SU-DHL-6 (cell line): ENCODE measurements around the gene OR5B2.

ENCODE experiments used
- H2AFZ ChIP-seq: fragments of 200-600 bp; sonication (generic); 2 replicates; pipeline ENCODE4 v1.6.1; 2014; ENCODE audit warnings: low read depth, mild to moderate bottlenecking, moderate library complexity, mixed read lengths, antibody characterized with exemption, low read length; ENCODE audit not compliant: severe bottlenecking
- H3F3A ChIP-seq: fragments of 200-600 bp; shearing (Covaris generic); 2 replicates; pipeline ENCODE4 v1.6.0; 2016; ENCODE audit warnings: antibody characterized with exemption, mild to moderate bottlenecking; ENCODE audit not compliant: insufficient read depth
- H3K27ac ChIP-seq: fragments of 200-600 bp; sonication (generic); 2 replicates; pipeline ENCODE4 v1.5.1; 2016; ENCODE audit warnings: low read depth, mild to moderate bottlenecking, low read length, moderate library complexity, mixed read lengths
- H3K27me3 ChIP-seq: fragments of 200-600 bp; sonication (generic), shearing (Covaris generic); 2 replicates; pipeline ENCODE4 v1.6.0; 2014; ENCODE audit warnings: mild to moderate bottlenecking, low read length
- H3K36me3 ChIP-seq: fragments of 200-600 bp; sonication (generic); 2 replicates; pipeline ENCODE4 v1.6.1; 2014; ENCODE audit warnings: mild to moderate bottlenecking, low read length, mixed read lengths
- H3K4me2 ChIP-seq: fragments of 300-600, 200-600 bp; shearing (Covaris generic), sonication (generic); 2 replicates; pipeline ENCODE4 v1.6.0; 2014; ENCODE audit warnings: low read length, low read depth, mild to moderate bottlenecking; ENCODE audit not compliant: poor library complexity, severe bottlenecking
- H3K4me3 ChIP-seq: fragments of 200-600 bp; sonication (generic); 2 replicates; pipeline ENCODE4 v1.5.1; 2014; ENCODE audit warnings: antibody characterized with exemption, low read length, mild to moderate bottlenecking, mixed read lengths; ENCODE audit not compliant: insufficient read depth, poor library complexity, severe bottlenecking
- H3K79me2 ChIP-seq: fragments of 200-600 bp; sonication (generic); 2 replicates; pipeline ENCODE4 v1.6.1; 2014; ENCODE audit warnings: mild to moderate bottlenecking, low read length, moderate library complexity; ENCODE audit not compliant: insufficient read depth
- H3K9ac ChIP-seq: fragments of 200-600 bp; sonication (generic); 2 replicates; pipeline ENCODE4 v1.7.0; 2014; ENCODE audit warnings: mild to moderate bottlenecking, low read length
- H3K9me2 ChIP-seq: fragments of 200-600 bp; sonication (generic); replicated peaks from 2 replicates; pipeline ENCODE4 v1.6.1; 2014; ENCODE audit warnings: low read length; ENCODE audit not compliant: insufficient read depth
- H3K9me3 ChIP-seq: fragments of 200-600 bp; sonication (generic); 2 replicates; pipeline ENCODE4 v1.6.1; 2014; ENCODE audit warnings: low read length, mixed read lengths; ENCODE audit not compliant: insufficient read depth
- H4K20me1 ChIP-seq: fragments of 200-600 bp; sonication (generic); 2 replicates; pipeline ENCODE4 v1.6.1; 2014; ENCODE audit warnings: low read depth, mild to moderate bottlenecking, antibody characterized with exemption, low read length, moderate library complexity, mixed read lengths
- CTCF ChIP-seq: fragments of 200-600 bp; sonication (generic); IDR thresholded peaks from one replicate; pipeline ENCODE4 v1.5.1; 2017; ENCODE audit warnings: antibody characterized with exemption, mild to moderate bottlenecking, low read length, moderate library complexity; ENCODE audit not compliant: insufficient read depth, poor library complexity, severe bottlenecking
- EZH2phosphoT487 ChIP-seq: fragments of 200-600 bp; sonication (generic), shearing (Covaris generic); conservative IDR thresholded peaks from 2 replicates; pipeline ENCODE4 v1.6.1; 2018; ENCODE audit warnings: mild to moderate bottlenecking, antibody characterized with exemption, low read length, moderate library complexity, mixed read lengths

Gene OR5B2

GRCh38 chr11:58390551-58391063, 37.3 kb downstream of the OR5B2 start:
- TF ChIP-seq CTCF, result no peak
- TF ChIP-seq EZH2phosphoT487, result no peak
- no peaks in the 10 kb centered on the region for H3K9me2 ChIP-seq
- no peaks in the 10 kb centered on the region for H4K20me1 ChIP-seq
- H3K9ac ChIP-seq, result no peak overlapping the region
- no peak overlapping the region for H2AFZ ChIP-seq
- no peaks in the 10 kb centered on the region for H3K79me2 ChIP-seq
- no peaks in the 10 kb centered on the region for H3K27me3 ChIP-seq
- H3K9me3 ChIP-seq, result 0 out of 2 replicates have a peak, but pooled peaks cover 6% of the 10 kb centered on the region
- no peaks in the 10 kb centered on the region for H3K36me3 ChIP-seq
- no peaks in the 10 kb centered on the region for H3F3A ChIP-seq
- no peak overlapping the region for H3K4me3 ChIP-seq
- H3K4me2 ChIP-seq, result no peak overlapping the region
- H3K27ac ChIP-seq, result no peak overlapping the region
